Measurements from ENCODE around the gene ZBTB5.

- no peak for TF ChIP-seq CTCF (CRISPR knock-in tag; IDR thresholded peaks at IDR 0.05)
- TF ChIP-seq KDM1A (CRISPR knock-in tag; IDR thresholded peaks at IDR 0.05) = no peak
- no peak for TF ChIP-seq ZNF513 (CRISPR knock-in tag; conservative IDR thresholded peaks at IDR 0.05)
These were observed 31.3 kb downstream of the ZBTB5 start for GRCh38 chr9:37433867-37434371.

Data from HepG2 (cell line).